ENCODE data around the gene FHIT.

DNA sequence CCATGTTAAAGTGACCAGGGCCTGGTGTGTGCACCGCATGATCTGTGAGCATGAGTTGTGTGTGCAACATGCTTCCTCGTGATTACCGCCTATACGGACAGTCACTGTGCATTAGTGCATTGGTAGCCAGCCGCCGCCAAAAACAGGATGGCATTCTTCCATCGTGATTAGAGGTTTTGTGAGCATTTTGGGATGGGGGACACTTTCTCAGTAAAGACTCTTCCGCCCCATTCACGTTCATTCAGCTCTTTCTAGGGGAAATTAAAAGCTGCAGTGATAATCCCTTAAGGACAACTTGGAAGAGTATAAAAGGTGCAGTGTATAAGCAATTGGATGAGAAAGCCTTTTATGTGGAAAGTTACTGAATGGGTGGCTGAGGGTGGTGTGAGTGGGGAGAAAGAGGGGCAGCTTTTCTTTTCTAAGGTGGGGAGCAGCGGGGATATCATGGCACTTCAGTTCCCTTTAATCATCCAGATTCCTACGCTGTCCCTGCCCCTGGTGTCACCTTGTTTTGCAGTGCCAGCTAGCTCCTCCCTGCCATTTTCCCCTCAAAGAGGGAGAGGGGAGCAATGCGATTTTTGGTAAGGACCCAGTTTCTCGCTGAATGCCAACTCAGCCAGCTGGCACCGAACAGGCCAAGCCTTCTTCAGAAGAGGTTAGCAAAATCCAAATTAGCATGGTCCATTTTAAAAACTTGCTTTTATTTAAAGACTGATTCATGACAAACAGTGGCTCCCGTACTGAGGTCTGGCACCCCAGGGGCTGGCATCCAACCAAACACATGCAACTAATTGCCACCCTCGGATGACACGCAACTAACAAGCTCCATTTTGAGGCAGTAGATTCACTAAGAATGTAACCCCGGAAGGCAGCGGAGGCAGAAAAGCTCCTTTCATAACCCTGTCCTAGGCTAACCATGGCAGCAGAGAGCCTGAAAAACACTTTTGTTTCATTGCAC is 447.8 kb downstream of the FHIT start:
- TF ChIP-seq EZH2 (IDR thresholded peaks at IDR 0.05; ENCODE audit: low read length, unreplicated experiment) (no peak), EZH2phosphoT487 (IDR thresholded peaks at IDR 0.05; ENCODE audit: borderline replicate concordance, low read length) (no peak)

All from PC-3 (cell line).